ENCODE data around the gene ZNFX1.
A peak's percentile ranks its signal among the peaks of the same experiment; 100 is the strongest.

Gene ZNFX1

DNA sequence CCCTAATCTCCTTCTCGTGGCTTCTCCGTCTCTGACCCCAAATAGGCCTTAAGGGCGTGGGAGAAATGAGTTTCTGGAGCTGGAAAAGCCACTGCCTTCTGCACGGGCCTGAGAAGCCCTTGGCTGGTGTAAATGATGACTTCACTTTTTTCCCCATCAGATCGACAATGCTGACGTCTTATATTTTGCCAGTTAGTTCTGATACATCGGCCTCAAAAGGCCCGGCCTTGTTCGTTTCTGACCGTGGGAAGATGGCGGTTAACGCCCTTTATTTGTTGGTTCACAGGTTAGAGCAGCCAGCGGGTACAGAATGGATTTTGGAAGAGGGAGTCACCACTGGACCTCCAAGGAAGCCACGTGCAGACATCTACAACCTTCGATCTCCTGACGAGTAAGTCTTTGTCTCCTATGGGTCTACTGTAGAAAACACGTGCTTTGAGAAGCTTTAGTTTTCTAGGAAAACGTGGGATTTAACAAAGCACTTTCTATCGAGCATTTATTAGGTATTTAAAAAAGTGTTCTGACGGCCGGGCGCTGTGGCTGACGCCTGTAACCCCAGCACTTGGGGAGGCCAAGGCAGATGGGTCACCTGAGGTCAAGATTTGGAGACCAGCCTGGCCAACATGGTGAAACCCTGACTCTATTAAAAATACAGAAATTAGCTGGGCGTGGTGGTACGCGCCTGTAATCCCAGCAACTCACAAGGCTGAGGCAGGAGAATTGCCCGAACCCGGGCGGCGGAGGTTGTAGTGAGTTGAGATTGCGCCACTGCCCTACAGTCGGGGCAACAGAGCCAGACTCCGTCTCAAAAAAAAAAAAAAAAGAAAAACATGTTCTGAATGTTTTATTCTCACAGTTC is 1.2 kb upstream of the ZNFX1 start:
- DNase-seq (ENCODE audit: low read depth in 2 of 2): no peak

- no peak for DNase-seq (ENCODE audit: low read depth in 2 of 2)
These were observed 146 bp downstream of the ZNFX1 start for GRCh38 chr20:49277786-49278035.

DNA sequence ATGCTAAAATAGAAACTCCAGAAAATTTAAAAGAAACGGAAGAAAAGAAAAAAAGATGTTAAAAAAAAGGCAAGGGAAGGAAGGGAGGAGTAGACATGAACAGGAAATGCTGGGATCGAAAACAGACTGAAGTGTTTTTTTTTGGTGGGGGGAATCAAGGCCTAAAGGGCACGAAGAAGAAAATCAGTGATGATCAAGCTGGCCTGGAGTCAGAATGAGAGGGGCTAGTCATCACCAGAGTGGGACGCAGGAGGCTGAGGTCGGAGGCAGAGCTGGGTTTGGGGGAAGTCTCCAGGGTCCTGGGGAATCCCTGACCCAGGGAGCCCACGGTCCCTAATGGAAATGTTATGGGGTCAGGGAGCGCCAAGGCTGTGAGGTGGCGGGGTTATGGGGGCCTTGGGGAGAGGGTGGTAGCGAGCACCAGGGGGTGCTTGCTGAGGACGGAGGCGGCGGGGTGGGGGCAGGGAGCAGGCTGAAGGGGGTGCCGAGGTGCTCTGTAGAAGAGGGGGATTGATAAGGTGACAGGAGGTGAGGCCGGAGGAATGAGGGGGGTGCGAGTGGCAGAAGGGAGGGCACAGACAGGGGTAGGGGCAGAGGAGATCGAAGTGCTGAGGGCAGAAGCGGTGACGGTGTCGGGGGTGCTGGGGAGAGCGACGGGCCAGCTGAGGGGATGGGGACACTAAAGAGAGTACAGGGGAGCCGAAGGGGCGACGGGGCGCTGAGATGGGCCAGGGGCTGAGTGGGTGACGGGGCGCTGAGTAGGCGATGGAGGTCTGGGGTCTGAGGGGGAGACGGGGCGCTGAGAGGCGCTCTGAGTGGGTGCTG is 684 bp downstream of the ZNFX1 start:
- DNase-seq (ENCODE audit: low read depth in 2 of 2): peak; percentile 44 to 53

- peak in 1 of 2 donors; percentile 32 for DNase-seq (ENCODE audit: low read depth in 2 of 2)
These were observed 1.5 kb downstream of the ZNFX1 start for GRCh38 chr20:49276161-49276960.

DNA sequence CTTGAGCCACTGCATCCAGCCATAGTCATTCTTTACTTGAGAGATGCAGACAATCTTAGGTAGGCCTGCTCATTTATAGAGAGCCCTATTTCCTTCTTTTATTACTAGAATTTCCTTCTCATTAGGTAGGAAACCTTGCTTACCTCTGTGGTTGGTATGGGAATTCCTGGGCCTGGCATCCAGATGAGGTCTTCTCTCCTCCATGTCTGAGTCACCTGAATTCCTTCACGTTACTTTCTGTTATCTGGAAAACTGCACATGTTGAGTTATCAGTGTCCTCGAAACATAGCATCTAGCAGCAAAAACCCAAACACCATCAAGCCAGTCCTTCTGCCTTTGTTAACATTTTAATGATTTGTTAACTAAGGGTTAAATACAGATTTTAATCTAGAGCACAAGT is 2.2 kb downstream of the ZNFX1 start:
- DNase-seq (ENCODE audit: low read depth in 2 of 2): no peak

- no peak for DNase-seq (ENCODE audit: low read depth in 2 of 2)
These were observed 2.6 kb downstream of the ZNFX1 start for GRCh38 chr20:49275216-49275615.

GRCh38 chr20:49273696-49274277 is 4.1 kb downstream of the ZNFX1 start:
- no peak for DNase-seq (ENCODE audit: low read depth in 2 of 2)

- DNase-seq (ENCODE audit: low read depth in 2 of 2): no peak
These were observed 5.2 kb downstream of the ZNFX1 start for GRCh38 chr20:49272654-49273053.

- DNase-seq (ENCODE audit: low read depth in 2 of 2): no peak
These were observed 7.1 kb downstream of the ZNFX1 start for GRCh38 chr20:49270736-49271135.

GRCh38 chr20:49270177-49270576 is 7.7 kb downstream of the ZNFX1 start:
- no peak for DNase-seq (ENCODE audit: low read depth in 2 of 2)

- DNase-seq (ENCODE audit: low read depth in 2 of 2): no peak
These were observed 9.1 kb downstream of the ZNFX1 start for GRCh38 chr20:49268600-49269365.

DNA sequence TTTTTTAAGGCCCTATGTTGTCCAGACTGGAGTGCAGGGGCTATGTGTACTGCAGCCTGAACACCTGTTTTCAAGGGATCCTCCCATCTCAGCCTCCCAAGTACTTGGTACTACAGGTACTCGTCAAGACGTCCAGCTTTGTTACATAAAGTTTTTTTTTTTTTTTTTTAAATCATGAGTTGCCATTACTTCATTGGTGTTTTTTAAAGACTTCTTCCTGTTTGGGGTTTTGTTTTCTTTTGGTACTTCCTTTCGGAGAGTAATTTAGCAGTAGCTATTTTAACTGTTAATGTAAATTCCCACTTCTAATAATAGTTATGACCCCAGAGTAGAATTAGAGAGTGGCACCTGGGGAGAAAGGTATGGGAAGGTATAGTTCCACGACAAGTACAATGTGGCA is 10.5 kb downstream of the ZNFX1 start:
- no peak for DNase-seq (ENCODE audit: low read depth in 2 of 2)

DNA sequence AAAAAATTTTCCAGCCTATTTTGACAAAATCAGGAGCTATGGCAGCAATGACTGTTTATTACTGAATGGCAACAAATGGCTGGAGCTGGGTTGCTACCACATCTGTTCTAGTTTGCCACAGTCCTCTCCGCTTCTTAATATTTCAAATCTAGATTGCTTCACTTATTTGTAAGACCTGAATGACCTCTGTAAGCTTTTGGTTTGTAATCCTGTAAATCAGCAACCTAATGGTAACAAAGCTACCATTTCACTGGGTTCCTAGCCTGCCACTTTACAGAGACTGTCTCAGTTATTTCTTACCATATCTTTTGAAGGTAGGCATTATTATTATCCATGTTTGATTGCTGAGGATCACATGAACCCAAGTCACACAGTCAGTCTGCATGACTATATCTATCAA is 15.4 kb downstream of the ZNFX1 start:
- no peak for DNase-seq (ENCODE audit: low read depth in 2 of 2)

GRCh38 chr20:49261173-49261572 is 16.7 kb downstream of the ZNFX1 start:
- no peak for DNase-seq (ENCODE audit: low read depth in 2 of 2)

GRCh38 chr20:49260218-49260617 is 17.6 kb downstream of the ZNFX1 start:
- DNase-seq (ENCODE audit: low read depth in 2 of 2): no peak

- DNase-seq (ENCODE audit: low read depth in 2 of 2): no peak
These were observed 18.1 kb downstream of the ZNFX1 start for GRCh38 chr20:49259799-49260198.

DNA sequence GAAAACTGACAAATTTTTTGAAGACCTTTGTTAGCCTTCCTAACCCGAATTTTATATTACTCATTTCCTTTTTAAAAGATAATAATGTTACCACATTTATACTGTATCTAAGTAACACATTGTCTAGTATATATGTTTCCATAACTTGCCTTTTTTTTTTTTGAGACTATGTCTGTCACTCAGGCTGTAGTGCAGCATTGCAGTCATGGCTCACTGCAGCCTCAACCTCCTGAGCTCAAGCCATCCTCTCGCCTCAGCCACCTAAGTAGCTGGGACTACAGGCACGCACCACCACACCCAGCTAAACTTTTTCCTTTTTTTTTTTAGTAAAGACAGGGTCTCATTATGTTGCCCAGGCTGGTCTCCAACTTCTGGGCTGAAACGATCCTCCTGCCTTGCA is 18.6 kb downstream of the ZNFX1 start:
- no peak for DNase-seq (ENCODE audit: low read depth in 2 of 2)

- DNase-seq (ENCODE audit: low read depth in 2 of 2): no peak
These were observed 21.6 kb downstream of the ZNFX1 start for GRCh38 chr20:49256261-49256660.

GRCh38 chr20:49252556-49253350 is 25.1 kb downstream of the ZNFX1 start:
- no peak for DNase-seq (ENCODE audit: low read depth in 2 of 2)

GRCh38 chr20:49248879-49249665 is 28.8 kb downstream of the ZNFX1 start:
- no peak for DNase-seq (ENCODE audit: low read depth in 2 of 2)

Measured in stimulated activated CD8-positive, alpha-beta memory T cell treated with anti-CD3 and anti-CD28 coated beads, Interleukin-2, amount 100 ng/mL, for 48 hours (primary cell).